ENCODE measurements around the gene OTUB1. TPM values are rescaled to one million over a fixed set of nuclear protein-coding genes. Genes with fewer than 3 reads are reported as not detected.

Gene OTUB1
- total and polyA plus RNA-seq, 2 of the 13 experiments (the other 11 are each of a cell fraction or from before 2014, with no cell fraction given): 58.8 to 130 TPM

GRCh38 chr11:64025205-64025604 is 39.0 kb downstream of the OTUB1 start:
- intact Hi-C loops (cut with micrococcal nuclease; ENCODE audit: unreplicated experiment) (no loop called here), in situ Hi-C loops (cut with HindIII; ENCODE audit: extremely low pct_ligation_motif_present, low pct_unique_long_range_greater_than_20kb) (no loop called here)
- POLR2A ChIA-PET: interaction anchor here (2.0 kb wide), 1 partner anchor 18 kb away, joined by 5 read pairs; no protein-coding TSS in a partner anchor
- H3K4me3 ChIP-seq (replicated peaks in 1 of 3; ENCODE audit: insufficient read depth in 1 of 3, low read depth in 2 of 3, low read length in 3 of 3): no peak overlapping the region
- DNase-seq (ENCODE audit: low spot score) (no peak), ATAC-seq (no peak), FAIRE-seq (no peak)
- no peaks in the 10 kb centered on the region for H3K79me2 ChIP-seq (ENCODE audit: insufficient read depth, low read length)
- H3K27ac ChIP-seq (ENCODE audit: extremely low read length, insufficient read depth, low read length): no peak overlapping the region
- no TSS peak for BruUV-seq (replicated peaks)
- no peaks in the 10 kb centered on the region for H3K36me3 ChIP-seq (replicated peaks in 1 of 2; ENCODE audit: control insufficient read depth in 1 of 2, insufficient read depth in 2 of 2, low read length in 2 of 2)
- TF ChIP-seq TRAFD1 (CRISPR knock-in tag; IDR thresholded peaks at IDR 0.05; ENCODE audit: borderline replicate concordance) (no peak), NONO (IDR thresholded peaks at IDR 0.05) (no peak), NONO (CRISPR knock-in tag; conservative IDR thresholded peaks at IDR 0.05) (no peak), HBP1 (CRISPR knock-in tag; IDR thresholded peaks at IDR 0.05; ENCODE audit: low read depth) (no peak), AHR (CRISPR knock-in tag; IDR thresholded peaks at IDR 0.05) (no peak), MAZ (IDR thresholded peaks at IDR 0.05; ENCODE audit: borderline replicate concordance, low read depth, low read length) (no peak), MAZ (CRISPR knock-in tag; IDR thresholded peaks at IDR 0.05; ENCODE audit: low read depth) (no peak), KLF9 (CRISPR knock-in tag; IDR thresholded peaks at IDR 0.05; ENCODE audit: low read depth) (no peak), SNAI1 (CRISPR knock-in tag; IDR thresholded peaks at IDR 0.05; ENCODE audit: borderline replicate concordance) (no peak), ZNF230 (CRISPR knock-in tag; IDR thresholded peaks at IDR 0.05) (no peak), RAD21 (CRISPR knock-in tag; IDR thresholded peaks at IDR 0.05) (no peak), LRRFIP1 (CRISPR knock-in tag; conservative IDR thresholded peaks at IDR 0.05) (no peak), HOXA7 (CRISPR knock-in tag; IDR thresholded peaks at IDR 0.05) (no peak), ONECUT2 (CRISPR knock-in tag; IDR thresholded peaks at IDR 0.05) (no peak)
- peaks cover 22% of the 10 kb centered on the region; the same call in 1 of the 2 replicates for H4K20me1 ChIP-seq (ENCODE audit: insufficient read depth, low read length)
- no peak overlapping the region for H3K9ac ChIP-seq (ENCODE audit: insufficient read depth, low read depth, low read length)
- no peaks in the 10 kb centered on the region for H3K9me3 ChIP-seq (ENCODE audit: low read length)
- CTCF ChIA-PET (ENCODE audit: low intra/inter-chr PET ratio, low total read pairs): no interaction called here
- 61% methylated on average over 4 of the region's 4 CpGs for WGBS (ENCODE audit: low lambda C conversion rate)
- peaks cover 15% of the 10 kb centered on the region for H3K4me1 ChIP-seq (ENCODE audit: insufficient read depth, low read length)
- no peak overlapping the region for H2AFZ ChIP-seq (ENCODE audit: low read length)
- no peak overlapping the region for H3K4me2 ChIP-seq (ENCODE audit: low read depth, low read length)
- H3K27me3 ChIP-seq (ENCODE audit: control insufficient read depth in 1 of 2, insufficient read depth in 2 of 2, low read length in 2 of 2): peaks cover 2 to 8% of the 10 kb centered on the region in 2 experiments; a peak in 2 of 5 replicates
